Common myeloid progenitor, CD34-positive (primary cell): ENCODE data around the gene VKORC1.

ENCODE experiments used
- CTCF ChIA-PET: fragments of 350-600 bp; sonication (Branson Sonifier 250); formaldehyde crosslinking; loops from one replicate; lab custom pipeline; 2021; ENCODE audit warnings: antibody characterized with exemption; lab: Charles Lee
- POLR2A ChIA-PET: fragments of 350-600 bp; sonication (Branson Sonifier 250); formaldehyde crosslinking; loops from one replicate; lab custom pipeline; 2021; ENCODE audit warnings: antibody characterized with exemption; lab: Charles Lee
- DNase-seq, 3 donors: peaks; one replicate each; pipeline versions ENCODE4 v3.0.0 to v3.0.0-alpha.2; 2013
- H3K27ac ChIP-seq, 2 experiments: 1 replicate in 1 of 2; 2 replicates in 1 of 2; pipeline ENCODE4 v1.7.0; 2013; ENCODE audit warnings: inconsistent platforms in 2 of 2, low read length in 2 of 2, mild to moderate bottlenecking in 2 of 2, low read depth in 1 of 2, moderate library complexity in 1 of 2; ENCODE audit not compliant: severe bottlenecking in 2 of 2, insufficient read depth in 1 of 2, poor library complexity in 1 of 2
- H3K27me3 ChIP-seq, 5 experiments: replicated peaks in 2 of 5; 1 replicate in 3 of 5; 2 replicates in 2 of 5; pipeline versions ENCODE4 v1.6.1 to v1.7.0; 2013; ENCODE audit warnings: low read length in 4 of 5, mild to moderate bottlenecking in 2 of 5, moderate library complexity in 2 of 5, inconsistent platforms in 1 of 5; ENCODE audit not compliant: insufficient read depth in 5 of 5, control insufficient read depth in 4 of 5
- H3K36me3 ChIP-seq, 4 experiments: 1 replicate in 2 of 4; 2 replicates in 2 of 4; pipeline versions ENCODE4 v1.6.1 to v1.7.0; 2013; ENCODE audit warnings: low read length in 3 of 4, control low read depth in 1 of 4, mild to moderate bottlenecking in 1 of 4; ENCODE audit not compliant: control insufficient read depth in 4 of 4, insufficient read depth in 4 of 4
- H3K4me1 ChIP-seq, 4 experiments: 1 replicate in 3 of 4; 2 replicates in 1 of 4; pipeline versions ENCODE4 v1.6.1 to v1.7.1; 2013; ENCODE audit warnings: low read length in 3 of 4, mild to moderate bottlenecking in 3 of 4, control low read depth in 1 of 4, inconsistent platforms in 1 of 4, moderate library complexity in 1 of 4; ENCODE audit not compliant: control insufficient read depth in 4 of 4, insufficient read depth in 4 of 4; ENCODE audit errors: control extremely low read depth in 1 of 4
- H3K4me3 ChIP-seq, 7 experiments: 1 replicate in 4 of 7; 2 replicates in 3 of 7; pipeline versions ENCODE4 v1.5.1 to v1.7.0; 2013; ENCODE audit warnings: mild to moderate bottlenecking in 7 of 7, low read length in 6 of 7, moderate library complexity in 6 of 7, inconsistent platforms in 2 of 7, low read depth in 2 of 7, control low read depth in 1 of 7; ENCODE audit not compliant: insufficient read depth in 4 of 7, control insufficient read depth in 1 of 7; ENCODE audit errors: extremely low read depth in 1 of 7
- H3K9me3 ChIP-seq, 5 experiments: 1 replicate in 4 of 5; 2 replicates in 1 of 5; pipeline versions ENCODE4 v1.6.1 to v1.7.1; 2013; ENCODE audit warnings: low read length in 4 of 5, mild to moderate bottlenecking in 2 of 5, inconsistent platforms in 1 of 5, low read depth in 1 of 5, moderate library complexity in 1 of 5; ENCODE audit not compliant: control insufficient read depth in 4 of 5, insufficient read depth in 2 of 5; ENCODE audit errors: control extremely low read depth in 1 of 5
- whole genome bisulfite sequencing: methylation state at CpG from one replicate; pipeline ENCODE4 v1.1.5; 2013; ENCODE audit not compliant: insufficient coverage; 5-methylcytosine and 5-hydroxymethylcytosine counted together

Gene VKORC1

GRCh38 chr16:31076319-31076718 lies 18.3 kb downstream of the VKORC1 start:
- Histone ChIP-seq H3K4me3 (no peak overlapping the region), H3K4me1 (peaks cover 12 to 41% (median 25%) of the 10 kb centered on the region in 4 experiments), H3K9me3 (no peaks in the 10 kb centered on the region), H3K27me3 (no peaks in the 10 kb centered on the region), H3K27ac (no peak overlapping the region), H3K36me3 (peaks cover 5 to 55% (median 45%) of the 10 kb centered on the region in 4 experiments)
- POLR2A ChIA-PET = no interaction called here
- CTCF ChIA-PET = interaction anchor here (1.2 to 1.7 kb wide), 3 partner anchors 9 to 66 kb away, joined by 3 to 6 read pairs (median 5); no protein-coding TSS in a partner anchor
- DNase-seq = no peak
- WGBS = 94% methylated on average over 16 of the region's 16 CpGs

- Histone ChIP-seq H3K4me3 (peak overlapping the region; percentile 93 to 100 (median 97)), H3K9me3 (no peaks in the 10 kb centered on the region), H3K27me3 (no peaks in the 10 kb centered on the region), H3K36me3 (peaks cover 0 to 39% (median 31%) of the 10 kb centered on the region in 4 experiments), H3K27ac (peak overlapping the region; percentile 97 to 99), H3K4me1 (peaks cover 12 to 41% (median 25%) of the 10 kb centered on the region in 4 experiments)
- CTCF ChIA-PET = interaction anchor here (0.9 to 1.7 kb wide), 4 partner anchors 17 to 68 kb away, joined by 3 to 12 read pairs (median 4); no protein-coding TSS in a partner anchor
- POLR2A ChIA-PET = interaction anchor here (1.0 to 2.3 kb wide), 4 partner anchors 19 to 67 kb away, joined by 3 to 12 read pairs (median 4); partner anchors contain the start of gene STX4
- no peak for DNase-seq
- 0% methylated on average over 6 of the region's 7 CpGs for WGBS
Measured at GRCh38 chr16:31074814-31075183, 19.8 kb downstream of the VKORC1 start.

- Histone ChIP-seq H3K4me3 (peak within 1 kb of the TSS; percentile 93 to 100 (median 97)), H3K27ac (peak within 1 kb of the TSS; percentile 97 to 99), H3K9me3 (no peaks in the 10 kb centered on the region), H3K27me3 (no peaks in the 10 kb centered on the region), H3K4me1 (peaks cover 12 to 34% (median 24%) of the 10 kb centered on the region in 4 experiments), H3K36me3 (peaks cover 0 to 33% (median 25%) of the 10 kb centered on the region in 4 experiments)
- ChIA-PET POLR2A (interaction anchor here (0.8 to 2.3 kb wide), 9 partner anchors 10 to 106 kb away, joined by 3 to 12 read pairs (median 4); partner anchors contain the start of genes FUS, KAT8 and STX4), CTCF (interaction anchor here (0.6 to 1.2 kb wide), 13 partner anchors 9 to 154 kb away, joined by 3 to 12 read pairs (median 3); partner anchors contain the start of genes STX4 and VKORC1)
- DNase-seq = peak; percentile 100
- 0% methylated on average over 33 of the region's 48 CpGs for WGBS
Measured at GRCh38 chr16:31073970-31074813, 20.4 kb downstream of the VKORC1 start, which contains the start of the genes ZNF646 and ZNF668. ZNF646 (plus strand) TSS chr16:31074422; CDS start chr16:31076325, 1,903 bp downstream. ZNF668 (minus strand) TSS chr16:31074240; CDS start chr16:31064459, 9,781 bp downstream.

GRCh38 chr16:31073142-31073969 lies 21.2 kb downstream of the VKORC1 start:
- ChIA-PET POLR2A (interaction anchor here (0.5 to 2.3 kb wide), 11 partner anchors 9 to 695 kb away, joined by 3 to 12 read pairs (median 4); partner anchors contain the start of genes FUS, KAT8 and STX4), CTCF (interaction anchor here (0.6 to 1.2 kb wide), 13 partner anchors 8 to 153 kb away, joined by 3 to 12 read pairs (median 3); partner anchors contain the start of genes STX4 and VKORC1)
- peak overlapping the region; percentile 93 to 100 (median 97) for H3K4me3 ChIP-seq
- H3K9me3 ChIP-seq = no peaks in the 10 kb centered on the region
- H3K27ac ChIP-seq = peak overlapping the region; percentile 97 to 99
- peaks cover 0 to 25% (median 18%) of the 10 kb centered on the region in 4 experiments for H3K36me3 ChIP-seq
- under 1% methylated on average over 75 of the region's 83 CpGs for WGBS
- DNase-seq = peak; percentile 85 to 94 (median 90)
- H3K4me1 ChIP-seq = peaks cover 12 to 27% (median 24%) of the 10 kb centered on the region in 4 experiments
- no peaks in the 10 kb centered on the region for H3K27me3 ChIP-seq

GRCh38 chr16:31072540-31073141 lies 22.0 kb downstream of the VKORC1 start:
- peaks cover 0 to 18% (median 13%) of the 10 kb centered on the region in 4 experiments for H3K36me3 ChIP-seq
- no peaks in the 10 kb centered on the region for H3K27me3 ChIP-seq
- 5% methylated on average over 24 of the region's 27 CpGs for WGBS
- no peaks in the 10 kb centered on the region for H3K9me3 ChIP-seq
- peak overlapping the region; percentile 97 to 99 for H3K27ac ChIP-seq
- peak overlapping the region; percentile 93 to 100 (median 97) for H3K4me3 ChIP-seq
- CTCF ChIA-PET = interaction anchor here (1.0 kb wide), 1 partner anchor 12 kb away, joined by 3 read pairs; no protein-coding TSS in a partner anchor
- POLR2A ChIA-PET = interaction anchor here (2.3 kb wide), 1 partner anchor 40 kb away, joined by 12 read pairs; the partner anchor contains the start of gene STX4
- peaks cover 12 to 27% (median 24%) of the 10 kb centered on the region in 4 experiments for H3K4me1 ChIP-seq
- peak in 2 of 3 donors; percentile 35 to 43 for DNase-seq

GRCh38 chr16:31071861-31072260 lies 22.7 kb downstream of the VKORC1 start:
- CTCF ChIA-PET = interaction anchor here (0.7 to 1.2 kb wide), 3 partner anchors 21 to 113 kb away, joined by 3 read pairs; no protein-coding TSS in a partner anchor
- no peaks in the 10 kb centered on the region for H3K9me3 ChIP-seq
- 85% methylated on average over 4 of the region's 4 CpGs for WGBS
- no peak for DNase-seq
- POLR2A ChIA-PET = no interaction called here
- H3K27ac ChIP-seq = peak overlapping the region in 1 of 2 experiments; percentile 99
- H3K4me3 ChIP-seq = peak overlapping the region in 5 of 7 experiments; percentile 93 to 100 (median 97)
- no peaks in the 10 kb centered on the region for H3K27me3 ChIP-seq
- H3K4me1 ChIP-seq = peaks cover 12 to 27% (median 24%) of the 10 kb centered on the region in 4 experiments
- peaks cover 0 to 10% (median 9%) of the 10 kb centered on the region in 4 experiments for H3K36me3 ChIP-seq
